ENCODE data around the gene SEC16B. TPM values are rescaled to one million over a fixed set of nuclear protein-coding genes. Genes with fewer than 3 reads are reported as not detected.

Gene SEC16B
- total and polyA plus RNA-seq, 2 experiments from 2014 or later, result 1.8 to 1.9 TPM

GRCh38 chr1:177920091-177920490 lies 49.8 kb downstream of the SEC16B start:
- WGBS, 2 experiments (ENCODE audit: low coverage in 1 of 2, low lambda C conversion rate in 2 of 2, missing lambda C conversion rate in 2 of 2), result 91 to 95% methylated on average over 2 of the region's 2 CpGs
- H3K9me3 ChIP-seq (ENCODE audit: low read depth), result no peaks in the 10 kb centered on the region
- H3K4me1 ChIP-seq (ENCODE audit: insufficient read depth), result no peaks in the 10 kb centered on the region
- no peak overlapping the region for H3K27ac ChIP-seq
- no peak overlapping the region for H3K9ac ChIP-seq
- no peak overlapping the region for H3K4me2 ChIP-seq (ENCODE audit: unreplicated experiment)
- no peak overlapping the region for H3K4me3 ChIP-seq
- no peak for DNase-seq
- 0 out of 2 replicates have a peak, but pooled peaks cover 3% of the 10 kb centered on the region for H3F3A ChIP-seq (ENCODE audit: insufficient read depth)
- TF ChIP-seq EZH2phosphoT487 (IDR thresholded peaks at IDR 0.05; ENCODE audit: insufficient read depth, low read depth), result no peak
- no peak for TF ChIP-seq EZH2 (IDR thresholded peaks at IDR 0.05; ENCODE audit: insufficient read depth, poor library complexity, severe bottlenecking)
- H2AFZ ChIP-seq, result no peak overlapping the region
- no peaks in the 10 kb centered on the region for H3K36me3 ChIP-seq (ENCODE audit: low read depth)
- H3K79me2 ChIP-seq (ENCODE audit: insufficient read depth), result no peaks in the 10 kb centered on the region
- H3K27me3 ChIP-seq (replicated peaks; ENCODE audit: insufficient read depth), result no peaks in the 10 kb centered on the region
- in situ Hi-C loops (cut with MboI), result no loop called here
- H4K20me1 ChIP-seq (ENCODE audit: insufficient read depth), result no peaks in the 10 kb centered on the region
- no peaks in the 10 kb centered on the region for H3K9me2 ChIP-seq (ENCODE audit: insufficient read depth)

GRCh38 chr1:177915641-177916040 lies 54.2 kb downstream of the SEC16B start:
- Histone ChIP-seq H3K4me2 (ENCODE audit: unreplicated experiment) (no peak overlapping the region), H3K27me3 (replicated peaks; ENCODE audit: insufficient read depth) (no peaks in the 10 kb centered on the region), H3K9ac (no peak overlapping the region), H3K79me2 (ENCODE audit: insufficient read depth) (no peaks in the 10 kb centered on the region), H3K36me3 (ENCODE audit: low read depth) (no peaks in the 10 kb centered on the region), H3K27ac (no peak overlapping the region), H3K9me3 (ENCODE audit: low read depth) (no peaks in the 10 kb centered on the region), H3F3A (ENCODE audit: insufficient read depth) (peaks cover 9% of the 10 kb centered on the region), H2AFZ (no peak overlapping the region), H3K9me2 (ENCODE audit: insufficient read depth) (no peaks in the 10 kb centered on the region), H4K20me1 (ENCODE audit: insufficient read depth) (no peaks in the 10 kb centered on the region), H3K4me1 (ENCODE audit: insufficient read depth) (peaks cover 12% of the 10 kb centered on the region), H3K4me3 (no peak overlapping the region)
- 90 to 91% methylated on average over 3 of the region's 3 CpGs for WGBS, 2 experiments (ENCODE audit: low coverage in 1 of 2, low lambda C conversion rate in 2 of 2, missing lambda C conversion rate in 2 of 2)
- in situ Hi-C loops (cut with MboI), result no loop called here
- no peak for DNase-seq
- no peak for TF ChIP-seq EZH2 (IDR thresholded peaks at IDR 0.05; ENCODE audit: insufficient read depth, poor library complexity, severe bottlenecking)

GRCh38 chr1:177914603-177915002 lies 55.3 kb downstream of the SEC16B start:
- TF ChIP-seq EZH2phosphoT487 (IDR thresholded peaks at IDR 0.05; ENCODE audit: insufficient read depth, low read depth), result no peak
- TF ChIP-seq EZH2 (IDR thresholded peaks at IDR 0.05; ENCODE audit: insufficient read depth, poor library complexity, severe bottlenecking), result no peak
- in situ Hi-C loops (cut with MboI), result no loop called here

GRCh38 chr1:177913762-177914540 lies 55.9 kb downstream of the SEC16B start:
- Histone ChIP-seq H3F3A (ENCODE audit: insufficient read depth) (peaks cover 9% of the 10 kb centered on the region), H3K4me2 (ENCODE audit: unreplicated experiment) (no peak overlapping the region), H3K9me3 (ENCODE audit: low read depth) (no peaks in the 10 kb centered on the region), H3K4me3 (no peak overlapping the region), H3K36me3 (ENCODE audit: low read depth) (no peaks in the 10 kb centered on the region), H3K9me2 (ENCODE audit: insufficient read depth) (no peaks in the 10 kb centered on the region), H3K27me3 (replicated peaks; ENCODE audit: insufficient read depth) (no peaks in the 10 kb centered on the region; the same call in 1 of the 2 replicates), H3K79me2 (ENCODE audit: insufficient read depth) (no peaks in the 10 kb centered on the region), H3K27ac (peak overlapping the region; percentile 2; the same call in 1 of the 2 replicates), H3K9ac (no peak overlapping the region), H2AFZ (no peak overlapping the region), H3K4me1 (ENCODE audit: insufficient read depth) (peaks cover 12% of the 10 kb centered on the region), H4K20me1 (ENCODE audit: insufficient read depth) (no peaks in the 10 kb centered on the region)
- 35 to 38% methylated on average over 4 of the region's 4 CpGs for WGBS, 2 experiments (ENCODE audit: low coverage in 1 of 2, low lambda C conversion rate in 2 of 2, missing lambda C conversion rate in 2 of 2)
- peak; percentile 75 for DNase-seq
- TF ChIP-seq EZH2 (IDR thresholded peaks at IDR 0.05; ENCODE audit: insufficient read depth, poor library complexity, severe bottlenecking), result no peak
- TF ChIP-seq EZH2phosphoT487 (IDR thresholded peaks at IDR 0.05; ENCODE audit: insufficient read depth, low read depth), result no peak
- in situ Hi-C loops (cut with MboI), result no loop called here

More at GRCh38 chr1:177914603-177915002, 55.3 kb downstream of the SEC16B start:
- Histone ChIP-seq H2AFZ (no peak overlapping the region), H3K9me2 (ENCODE audit: insufficient read depth) (no peaks in the 10 kb centered on the region), H3K4me2 (ENCODE audit: unreplicated experiment) (no peak overlapping the region), H3K36me3 (ENCODE audit: low read depth) (no peaks in the 10 kb centered on the region), H3F3A (ENCODE audit: insufficient read depth) (peaks cover 9% of the 10 kb centered on the region), H3K4me3 (no peak overlapping the region), H3K27me3 (replicated peaks; ENCODE audit: insufficient read depth) (no peaks in the 10 kb centered on the region; the same call in 1 of the 2 replicates), H3K27ac (0 out of 2 replicates have a peak overlapping the region, but pooled peaks have one; percentile 2), H3K9me3 (ENCODE audit: low read depth) (no peaks in the 10 kb centered on the region), H3K79me2 (ENCODE audit: insufficient read depth) (no peaks in the 10 kb centered on the region), H4K20me1 (ENCODE audit: insufficient read depth) (no peaks in the 10 kb centered on the region), H3K9ac (no peak overlapping the region), H3K4me1 (ENCODE audit: insufficient read depth) (peaks cover 12% of the 10 kb centered on the region)
- 74 to 80% methylated on average over 7 of the region's 7 CpGs for WGBS, 2 experiments (ENCODE audit: low coverage in 1 of 2, low lambda C conversion rate in 2 of 2, missing lambda C conversion rate in 2 of 2)
- DNase-seq, result peak; percentile 26

Data from GM23248 (cell line).